Breast epithelium (tissue), 4 donors: ENCODE data around the gene HS6ST3. TPM values are rescaled to one million over a fixed set of nuclear protein-coding genes. Genes with fewer than 3 reads are reported as not detected.

Experiments
- DNase-seq, 2 donors: peaks; one replicate each; pipeline ENCODE4 v3.0.0-alpha.2; 2019; ENCODE audit warnings: low spot score in 2 of 2
- H3K27ac ChIP-seq, 2 donors: fragments of 200-600 bp; sonication (generic) in 1 of 2; one replicate each; pipeline ENCODE4 v1.5.1; 2016 to 2019; ENCODE audit warnings: mild to moderate bottlenecking in 1 of 2
- H3K27me3 ChIP-seq, 2 donors: fragments of 200-600 bp; sonication (generic) in 1 of 2; one replicate each; pipeline versions ENCODE4 v1.5.1 to v1.6.0; 2017 to 2019; ENCODE audit warnings: control low read depth in 1 of 2, mild to moderate bottlenecking in 1 of 2
- H3K36me3 ChIP-seq: fragments of 200-600 bp; one replicate; pipeline ENCODE4 v1.5.1; 2019
- H3K4me1 ChIP-seq, 2 donors: fragments of 200-600 bp; sonication (generic); one replicate each; pipeline ENCODE4 v1.5.1; 2016 to 2019; ENCODE audit warnings: control low read depth in 1 of 2
- H3K4me3 ChIP-seq, 3 donors: fragments of 200-600 bp; sonication (generic); 1 replicate in 2 of 3; 2 replicates in 1 of 3; pipeline ENCODE4 v1.5.1; 2016 to 2019; ENCODE audit warnings: mild to moderate bottlenecking in 3 of 3, moderate library complexity in 2 of 3
- H3K9me3 ChIP-seq, 2 donors: fragments of 200-600 bp; sonication (generic) in 1 of 2; one replicate each; pipeline ENCODE4 v1.5.1; 2016 to 2019; ENCODE audit warnings: control low read depth in 1 of 2
- CTCF ChIP-seq, 3 donors: fragments of 450-650 bp; IDR thresholded peaks; one replicate each; pipeline ENCODE4 v1.5.1; 2016 to 2017; ENCODE audit warnings: antibody characterized with exemption in 3 of 3, mild to moderate bottlenecking in 3 of 3, moderate library complexity in 3 of 3
- POLR2A ChIP-seq: fragments of 450-650 bp; IDR thresholded peaks from one replicate; pipeline ENCODE4 v1.6.1; 2016; ENCODE audit warnings: antibody characterized with exemption, mild to moderate bottlenecking, moderate library complexity
- POLR2AphosphoS5 ChIP-seq, 3 donors: sonication (generic); formaldehyde crosslinking; IDR thresholded peaks; one replicate each; pipeline ENCODE4 v1.6.1; 2017; ENCODE audit warnings: antibody characterized with exemption in 3 of 3
- intact Hi-C: fragments of 100-400 bp; cut with DNase I; formaldehyde crosslinking; loops from one replicate; pipeline ENCODE4 v1.15.1; 2023; ENCODE audit warnings: low total_unique reads
- total RNA-seq, 3 donors: library from RNA; depleted of rRNA; stranded (reverse); fragments of >200 nt; gene quantifications; one replicate each; pipeline ENCODE4 v1.1.0, GENCODE V29; 2016

HS6ST3 gene
- total RNA-seq, 3 donors from 2014 or later = under 0.01 to 1.3 (median 0.59) TPM

DNA sequence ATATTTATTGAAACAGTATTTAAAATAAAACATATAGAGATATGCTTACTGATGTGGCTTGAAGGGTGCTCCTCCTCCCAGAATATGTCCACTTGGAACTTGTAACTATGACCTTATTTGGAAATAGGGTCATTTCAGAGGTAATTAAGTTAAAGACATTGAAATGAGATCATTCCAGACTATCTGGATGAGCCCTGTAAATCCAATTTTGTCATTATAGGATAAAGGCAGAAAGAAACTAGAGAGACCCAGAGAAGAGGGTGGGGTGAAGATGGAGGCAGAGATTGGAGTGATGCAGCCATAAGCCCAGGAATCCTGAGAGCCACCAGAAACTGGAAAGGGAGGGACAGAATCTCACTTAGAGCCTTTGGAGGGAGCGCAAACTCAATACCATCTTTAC, 661.2 kb downstream of the HS6ST3 start:
- TF ChIP-seq POLR2AphosphoS5 (IDR thresholded peaks at IDR 0.05) (no peak), CTCF (IDR thresholded peaks at IDR 0.05) (no peak), POLR2A (no peak)

GRCh38 chr13:96762876-96763275, 673.0 kb downstream of the HS6ST3 start:
- no peak for DNase-seq
- no peak overlapping the region for H3K27ac ChIP-seq
- intact Hi-C loops = no loop called here
- TF ChIP-seq POLR2AphosphoS5 (IDR thresholded peaks at IDR 0.05) = no peak
- no peak for TF ChIP-seq POLR2A
- TF ChIP-seq CTCF (IDR thresholded peaks at IDR 0.05) = no peak
- no peaks in the 10 kb centered on the region for H3K36me3 ChIP-seq
- no peaks in the 10 kb centered on the region for H3K9me3 ChIP-seq
- H3K4me3 ChIP-seq = no peak overlapping the region
- H3K27me3 ChIP-seq = no peaks in the 10 kb centered on the region
- no peaks in the 10 kb centered on the region for H3K4me1 ChIP-seq

More for the DNA sequence above, 661.2 kb downstream of the HS6ST3 start:
- Histone ChIP-seq H3K36me3 (no peaks in the 10 kb centered on the region), H3K4me3 (no peak overlapping the region), H3K9me3 (peaks cover 0 to 5% of the 10 kb centered on the region in 2 donors), H3K4me1 (no peaks in the 10 kb centered on the region), H3K27ac (no peak overlapping the region), H3K27me3 (no peaks in the 10 kb centered on the region)
- no peak for DNase-seq
- intact Hi-C loops = no loop called here

DNA sequence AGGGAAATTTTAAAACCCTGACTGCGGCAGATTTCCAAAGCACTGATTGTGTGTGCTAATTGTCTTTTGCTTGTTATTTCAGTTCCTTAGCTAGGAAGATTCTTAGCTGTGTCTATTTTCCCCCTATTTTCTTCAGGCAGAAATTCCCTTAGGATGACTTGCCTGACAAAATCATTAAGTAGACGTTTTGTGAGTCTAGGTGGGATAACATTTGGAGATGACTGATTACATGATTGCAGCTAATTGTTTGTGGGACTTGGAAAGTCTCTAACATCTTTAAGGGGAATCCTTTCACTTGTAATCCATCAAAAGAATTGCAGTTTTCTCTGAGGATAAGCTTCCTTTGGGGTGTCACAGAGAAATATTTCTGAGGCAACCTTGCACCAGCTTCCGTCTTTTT, 676.4 kb downstream of the HS6ST3 start:
- intact Hi-C loops = no loop called here
- Histone ChIP-seq H3K9me3 (no peaks in the 10 kb centered on the region), H3K36me3 (no peaks in the 10 kb centered on the region), H3K4me1 (no peaks in the 10 kb centered on the region), H3K27ac (no peak overlapping the region), H3K4me3 (no peak overlapping the region), H3K27me3 (no peaks in the 10 kb centered on the region)
- no peak for DNase-seq
- TF ChIP-seq POLR2A (no peak), CTCF (IDR thresholded peaks at IDR 0.05) (no peak), POLR2AphosphoS5 (IDR thresholded peaks at IDR 0.05) (no peak)

- DNase-seq = no peak
- H3K27ac ChIP-seq = no peak overlapping the region
- H3K36me3 ChIP-seq = no peaks in the 10 kb centered on the region
- intact Hi-C loops = no loop called here
- TF ChIP-seq POLR2A (no peak), CTCF (IDR thresholded peaks at IDR 0.05) (no peak), POLR2AphosphoS5 (IDR thresholded peaks at IDR 0.05) (no peak)
- no peaks in the 10 kb centered on the region for H3K27me3 ChIP-seq
- no peaks in the 10 kb centered on the region for H3K9me3 ChIP-seq
- no peaks in the 10 kb centered on the region for H3K4me1 ChIP-seq
- H3K4me3 ChIP-seq = no peak overlapping the region
Measured at GRCh38 chr13:96768524-96768923, 678.6 kb downstream of the HS6ST3 start.

GRCh38 chr13:96769874-96770273, 680.0 kb downstream of the HS6ST3 start:
- H3K27me3 ChIP-seq = no peaks in the 10 kb centered on the region
- TF ChIP-seq CTCF (IDR thresholded peaks at IDR 0.05) (no peak), POLR2AphosphoS5 (IDR thresholded peaks at IDR 0.05) (no peak), POLR2A (no peak)

More at GRCh38 chr13:96769874-96770273, 680.0 kb downstream of the HS6ST3 start:
- DNase-seq = no peak
- intact Hi-C loops = no loop called here
- no peaks in the 10 kb centered on the region for H3K9me3 ChIP-seq
- no peaks in the 10 kb centered on the region for H3K4me1 ChIP-seq
- H3K4me3 ChIP-seq = no peak overlapping the region
- H3K27ac ChIP-seq = no peak overlapping the region
- no peaks in the 10 kb centered on the region for H3K36me3 ChIP-seq
